Gastroesophageal sphincter (tissue), 4 donors: Measurements from ENCODE around the gene NFATC2. TPM values are rescaled to one million over a fixed set of nuclear protein-coding genes. Genes with fewer than 3 reads are reported as not detected.

Source experiments
- ATAC-seq: fragments of 150-250 bp; one replicate; pipeline ENCODE4 v1.9.1; 2016; ENCODE audit warnings: mild to moderate bottlenecking, moderate library complexity
- H3K27ac ChIP-seq, 4 donors: fragments of 200-600 bp; sonication (generic) in 3 of 4; 1 replicate in 3 of 4; 2 replicates in 1 of 4; pipeline ENCODE4 v1.5.1; 2016 to 2019
- H3K27me3 ChIP-seq: fragments of 200-600 bp; sonication (generic); one replicate; pipeline ENCODE4 v1.5.1; 2019
- H3K36me3 ChIP-seq, 2 donors: fragments of 200-600 bp; sonication (generic); one replicate each; pipeline ENCODE4 v1.5.1; 2019; ENCODE audit warnings: control low read depth in 1 of 2
- H3K4me1 ChIP-seq, 3 donors: fragments of 200-600 bp; sonication (generic); 1 replicate in 2 of 3; 2 replicates in 1 of 3; pipeline ENCODE4 v1.5.1; 2016 to 2019; ENCODE audit warnings: control low read depth in 2 of 3
- H3K4me3 ChIP-seq, 2 donors: fragments of 200-600 bp; sonication (generic); one replicate each; pipeline ENCODE4 v1.5.1; 2019; ENCODE audit warnings: mild to moderate bottlenecking in 1 of 2, moderate library complexity in 1 of 2
- H3K9me3 ChIP-seq, 3 donors: fragments of 200-600 bp; sonication (generic); one replicate each; pipeline ENCODE4 v1.5.1; 2017 to 2019; ENCODE audit warnings: control low read depth in 2 of 3
- CTCF ChIP-seq, 4 experiments: fragments of 200-600 bp in 2 of 4; fragments of 450-650 bp in 2 of 4; sonication (generic) in 1 of 4; IDR thresholded peaks; one replicate each; pipeline ENCODE4 v1.5.1; 2017 to 2019; ENCODE audit warnings: antibody characterized with exemption in 4 of 4, mild to moderate bottlenecking in 2 of 4, moderate library complexity in 2 of 4
- EP300 ChIP-seq: sonication (generic); formaldehyde crosslinking; IDR thresholded peaks from one replicate; pipeline ENCODE4 v1.6.1; 2017; ENCODE audit warnings: antibody characterized with exemption, mild to moderate bottlenecking
- POLR2A ChIP-seq, 2 donors: fragments of 450-650 bp; IDR thresholded peaks; one replicate each; pipeline ENCODE4 v1.6.1; 2017; ENCODE audit warnings: antibody characterized with exemption in 2 of 2, mild to moderate bottlenecking in 2 of 2, moderate library complexity in 1 of 2
- POLR2AphosphoS5 ChIP-seq: sonication (generic); formaldehyde crosslinking; IDR thresholded peaks from one replicate; pipeline ENCODE4 v1.6.1; 2017; ENCODE audit warnings: antibody characterized with exemption
- WGBS, 2 donors: methylation state at CpG; one replicate each; pipeline ENCODE4 v1.1.5; 2018; ENCODE audit warnings: low coverage in 1 of 2; 5-methylcytosine and 5-hydroxymethylcytosine counted together
- total RNA-seq, 4 donors: library from RNA; depleted of rRNA; stranded (reverse); fragments of >200 nt; gene quantifications; one replicate each; pipeline ENCODE4 v1.1.0, GENCODE V29; 2016

The NFATC2 gene
- total RNA-seq, 4 donors from 2014 or later = 4.4 to 20.2 (median 9.0) TPM

- peaks cover 0 to 15% (median 0%) of the 10 kb centered on the region in 3 donors for H3K9me3 ChIP-seq
- no peak overlapping the region for H3K4me3 ChIP-seq
- TF ChIP-seq POLR2AphosphoS5 (no peak), POLR2A (IDR thresholded peaks at IDR 0.05) (no peak), EP300 (no peak), CTCF (IDR thresholded peaks at IDR 0.05) (no peak)
- H3K4me1 ChIP-seq = no peaks in the 10 kb centered on the region
- H3K36me3 ChIP-seq = no peaks in the 10 kb centered on the region
- ATAC-seq = no peak
- H3K27ac ChIP-seq = no peak overlapping the region
- whole genome bisulfite sequencing, 2 donors = 83% methylated on average over 3 of the region's 3 CpGs; no CpG with 5 or more reads in 1 of the 2 donors
- peaks cover 5% of the 10 kb centered on the region for H3K27me3 ChIP-seq
These were observed 183.1 kb downstream of the NFATC2 start for GRCh38 chr20:51359401-51359800.

GRCh38 chr20:51358032-51358724, 184.3 kb downstream of the NFATC2 start:
- WGBS, 2 donors = 72 to 91% methylated on average over 2 to 3 of the region's 3 CpGs
- Histone ChIP-seq H3K27me3 (peaks cover 5% of the 10 kb centered on the region), H3K36me3 (no peaks in the 10 kb centered on the region), H3K4me3 (no peak overlapping the region), H3K9me3 (peaks cover 0 to 5% (median 0%) of the 10 kb centered on the region in 3 donors), H3K4me1 (no peaks in the 10 kb centered on the region), H3K27ac (no peak overlapping the region)
- TF ChIP-seq CTCF (IDR thresholded peaks at IDR 0.05) = no peak
- TF ChIP-seq POLR2AphosphoS5 = no peak
- no peak for TF ChIP-seq EP300
- no peak for TF ChIP-seq POLR2A (IDR thresholded peaks at IDR 0.05)
- ATAC-seq = no peak

GRCh38 chr20:51357543-51357942, 185.0 kb downstream of the NFATC2 start:
- no peaks in the 10 kb centered on the region for H3K4me1 ChIP-seq
- no peak overlapping the region for H3K27ac ChIP-seq
- H3K36me3 ChIP-seq = no peaks in the 10 kb centered on the region
- ATAC-seq = no peak
- WGBS, 2 donors = 60 to 62% methylated on average over 1 of the region's 1 CpG
- H3K4me3 ChIP-seq = no peak overlapping the region
- no peaks in the 10 kb centered on the region for H3K9me3 ChIP-seq
- TF ChIP-seq EP300 = no peak
- TF ChIP-seq POLR2A (IDR thresholded peaks at IDR 0.05) = no peak
- TF ChIP-seq CTCF (IDR thresholded peaks at IDR 0.05) = no peak
- no peak for TF ChIP-seq POLR2AphosphoS5
- H3K27me3 ChIP-seq = peaks cover 5% of the 10 kb centered on the region

- H3K36me3 ChIP-seq = no peaks in the 10 kb centered on the region
- no peak overlapping the region for H3K27ac ChIP-seq
- no peaks in the 10 kb centered on the region for H3K9me3 ChIP-seq
- no peaks in the 10 kb centered on the region for H3K4me1 ChIP-seq
- no CpG with 5 or more reads among the region's 3 CpGs for WGBS, 2 donors
- H3K27me3 ChIP-seq = peaks cover 5% of the 10 kb centered on the region
- H3K4me3 ChIP-seq = no peak overlapping the region
- TF ChIP-seq POLR2AphosphoS5 = no peak
- TF ChIP-seq EP300 = no peak
- TF ChIP-seq POLR2A (IDR thresholded peaks at IDR 0.05) = no peak
- no peak for TF ChIP-seq CTCF (IDR thresholded peaks at IDR 0.05)
- no peak for ATAC-seq
These were observed 185.6 kb downstream of the NFATC2 start for GRCh38 chr20:51356871-51357270.

- ATAC-seq = no peak
- Histone ChIP-seq H3K27me3 (peaks cover 5% of the 10 kb centered on the region), H3K36me3 (no peaks in the 10 kb centered on the region), H3K4me3 (no peak overlapping the region), H3K4me1 (no peaks in the 10 kb centered on the region), H3K27ac (no peak overlapping the region), H3K9me3 (no peaks in the 10 kb centered on the region)
- WGBS, 2 donors = 40 to 58% methylated on average over 1 to 4 of the region's 7 CpGs
- TF ChIP-seq CTCF (IDR thresholded peaks at IDR 0.05) (no peak), POLR2AphosphoS5 (no peak), EP300 (no peak), POLR2A (IDR thresholded peaks at IDR 0.05) (no peak)
These were observed 187.7 kb downstream of the NFATC2 start for GRCh38 chr20:51354769-51355319.
